Skeletal muscle tissue (tissue), 4 donors: ENCODE results near the gene SPATA31E1. TPM values are rescaled to one million over a fixed set of nuclear protein-coding genes. Genes with fewer than 3 reads are reported as not detected.

ENCODE experiments used
- H3K27ac ChIP-seq: one replicate; pipeline ENCODE4 v1.7.0; 2013; ENCODE audit warnings: mild to moderate bottlenecking, low read depth, low read length, inconsistent platforms
- H3K27me3 ChIP-seq, 3 donors: one replicate each; pipeline ENCODE4 v1.7.0; 2013; ENCODE audit warnings: low read length in 3 of 3; ENCODE audit not compliant: control insufficient read depth in 3 of 3, insufficient read depth in 3 of 3
- H3K36me3 ChIP-seq, 3 donors: one replicate each; pipeline ENCODE4 v1.7.0; 2013; ENCODE audit warnings: low read length in 3 of 3; ENCODE audit not compliant: control insufficient read depth in 3 of 3, insufficient read depth in 3 of 3
- H3K4me1 ChIP-seq, 3 donors: one replicate each; pipeline ENCODE4 v1.7.0; 2013; ENCODE audit warnings: low read length in 3 of 3, mild to moderate bottlenecking in 3 of 3; ENCODE audit not compliant: control insufficient read depth in 3 of 3, insufficient read depth in 3 of 3
- H3K4me3 ChIP-seq, 3 donors: one replicate each; pipeline ENCODE4 v1.7.0; 2013; ENCODE audit warnings: low read length in 3 of 3
- H3K9ac ChIP-seq, 3 donors: one replicate each; pipeline ENCODE4 v1.7.0; 2013; ENCODE audit warnings: low read length in 3 of 3, mild to moderate bottlenecking in 3 of 3, moderate library complexity in 2 of 3, low read depth in 1 of 3
- H3K9me3 ChIP-seq, 3 donors: one replicate each; pipeline ENCODE4 v1.7.0; 2013; ENCODE audit warnings: low read length in 3 of 3; ENCODE audit not compliant: control insufficient read depth in 3 of 3
- total RNA-seq: library from RNA; depleted of rRNA; stranded (reverse); fragments of >200 nt; gene quantifications from one replicate; pipeline ENCODE4 v1.2.3, GENCODE V29; 2014
- donor health status: Osteomylitis.

SPATA31E1 gene
- total RNA-seq, 1 donor from 2014 or later: not detected

- H3K36me3 ChIP-seq: no peaks in the 10 kb centered on the region
- H3K4me1 ChIP-seq: no peaks in the 10 kb centered on the region
- no peaks in the 10 kb centered on the region for H3K9me3 ChIP-seq
- H3K9ac ChIP-seq: no peak overlapping the region
- peaks cover 0 to 16% (median 0%) of the 10 kb centered on the region in 3 donors for H3K27me3 ChIP-seq
- no peak overlapping the region for H3K27ac ChIP-seq
- H3K4me3 ChIP-seq: no peak overlapping the region
Observed at GRCh38 chr9:87884578-87885459, 2.1 kb downstream of the SPATA31E1 start.

GRCh38 chr9:87885484-87886189 lies 3.0 kb downstream of the SPATA31E1 start:
- no peak overlapping the region for H3K9ac ChIP-seq
- no peaks in the 10 kb centered on the region for H3K4me1 ChIP-seq
- no peak overlapping the region for H3K4me3 ChIP-seq
- H3K27ac ChIP-seq: no peak overlapping the region
- no peaks in the 10 kb centered on the region for H3K36me3 ChIP-seq
- peaks cover 0 to 16% (median 0%) of the 10 kb centered on the region in 3 donors for H3K27me3 ChIP-seq
- H3K9me3 ChIP-seq: no peaks in the 10 kb centered on the region

- Histone ChIP-seq H3K9me3 (no peaks in the 10 kb centered on the region), H3K27me3 (peaks cover 0 to 16% (median 0%) of the 10 kb centered on the region in 3 donors), H3K36me3 (no peaks in the 10 kb centered on the region), H3K27ac (no peak overlapping the region), H3K4me1 (no peaks in the 10 kb centered on the region), H3K4me3 (no peak overlapping the region), H3K9ac (no peak overlapping the region)
Observed at GRCh38 chr9:87886210-87886932, 3.7 kb downstream of the SPATA31E1 start.

GRCh38 chr9:87886933-87887505 lies 4.3 kb downstream of the SPATA31E1 start:
- H3K9me3 ChIP-seq: no peaks in the 10 kb centered on the region
- no peaks in the 10 kb centered on the region for H3K4me1 ChIP-seq
- H3K9ac ChIP-seq: no peak overlapping the region
- peaks cover 0 to 16% (median 0%) of the 10 kb centered on the region in 3 donors for H3K27me3 ChIP-seq
- no peaks in the 10 kb centered on the region for H3K36me3 ChIP-seq
- no peak overlapping the region for H3K4me3 ChIP-seq
- no peak overlapping the region for H3K27ac ChIP-seq

GRCh38 chr9:87887661-87888480 lies 5.2 kb downstream of the SPATA31E1 start:
- Histone ChIP-seq H3K9me3 (no peaks in the 10 kb centered on the region), H3K4me3 (no peak overlapping the region), H3K27ac (no peak overlapping the region), H3K36me3 (no peaks in the 10 kb centered on the region), H3K27me3 (peaks cover 0 to 16% (median 0%) of the 10 kb centered on the region in 3 donors), H3K9ac (no peak overlapping the region), H3K4me1 (no peaks in the 10 kb centered on the region)

GRCh38 chr9:87888501-87888900 lies 5.8 kb downstream of the SPATA31E1 start:
- H3K4me1 ChIP-seq: no peaks in the 10 kb centered on the region
- no peaks in the 10 kb centered on the region for H3K9me3 ChIP-seq
- no peak overlapping the region for H3K4me3 ChIP-seq
- H3K27ac ChIP-seq: no peak overlapping the region
- no peak overlapping the region for H3K9ac ChIP-seq
- no peaks in the 10 kb centered on the region for H3K36me3 ChIP-seq
- H3K27me3 ChIP-seq: peaks cover 0 to 16% (median 0%) of the 10 kb centered on the region in 3 donors

- Histone ChIP-seq H3K4me1 (no peaks in the 10 kb centered on the region), H3K27ac (no peak overlapping the region), H3K36me3 (no peaks in the 10 kb centered on the region), H3K9ac (no peak overlapping the region), H3K27me3 (peaks cover 0 to 16% (median 0%) of the 10 kb centered on the region in 3 donors), H3K9me3 (no peaks in the 10 kb centered on the region), H3K4me3 (no peak overlapping the region)
Observed at GRCh38 chr9:87889065-87889881, 6.6 kb downstream of the SPATA31E1 start.

GRCh38 chr9:87889882-87890252 lies 7.2 kb downstream of the SPATA31E1 start:
- no peaks in the 10 kb centered on the region for H3K36me3 ChIP-seq
- no peaks in the 10 kb centered on the region for H3K4me1 ChIP-seq
- peaks cover 0 to 3% (median 0%) of the 10 kb centered on the region in 3 donors for H3K9me3 ChIP-seq
- no peak overlapping the region for H3K9ac ChIP-seq
- H3K27me3 ChIP-seq: peaks cover 0 to 16% (median 0%) of the 10 kb centered on the region in 3 donors
- H3K27ac ChIP-seq: no peak overlapping the region
- no peak overlapping the region for H3K4me3 ChIP-seq
